Hematopoietic multipotent progenitor cell treated with erythropoietin and hydrocortisone succinate and interleukin-3 and kit ligand, for 6 days (in vitro differentiated cells): ENCODE data around the gene AP2M1.
"Not testable (repeated sequence)": the region's sequence is repeated elsewhere in the genome, so short reads cannot be mapped to it uniquely, and the experiment has no call there.

ENCODE experiments used
- DNase-seq: peaks from one replicate; pipeline ENCODE4 v3.0.0-alpha.2; 2015

The AP2M1 gene

DNA sequence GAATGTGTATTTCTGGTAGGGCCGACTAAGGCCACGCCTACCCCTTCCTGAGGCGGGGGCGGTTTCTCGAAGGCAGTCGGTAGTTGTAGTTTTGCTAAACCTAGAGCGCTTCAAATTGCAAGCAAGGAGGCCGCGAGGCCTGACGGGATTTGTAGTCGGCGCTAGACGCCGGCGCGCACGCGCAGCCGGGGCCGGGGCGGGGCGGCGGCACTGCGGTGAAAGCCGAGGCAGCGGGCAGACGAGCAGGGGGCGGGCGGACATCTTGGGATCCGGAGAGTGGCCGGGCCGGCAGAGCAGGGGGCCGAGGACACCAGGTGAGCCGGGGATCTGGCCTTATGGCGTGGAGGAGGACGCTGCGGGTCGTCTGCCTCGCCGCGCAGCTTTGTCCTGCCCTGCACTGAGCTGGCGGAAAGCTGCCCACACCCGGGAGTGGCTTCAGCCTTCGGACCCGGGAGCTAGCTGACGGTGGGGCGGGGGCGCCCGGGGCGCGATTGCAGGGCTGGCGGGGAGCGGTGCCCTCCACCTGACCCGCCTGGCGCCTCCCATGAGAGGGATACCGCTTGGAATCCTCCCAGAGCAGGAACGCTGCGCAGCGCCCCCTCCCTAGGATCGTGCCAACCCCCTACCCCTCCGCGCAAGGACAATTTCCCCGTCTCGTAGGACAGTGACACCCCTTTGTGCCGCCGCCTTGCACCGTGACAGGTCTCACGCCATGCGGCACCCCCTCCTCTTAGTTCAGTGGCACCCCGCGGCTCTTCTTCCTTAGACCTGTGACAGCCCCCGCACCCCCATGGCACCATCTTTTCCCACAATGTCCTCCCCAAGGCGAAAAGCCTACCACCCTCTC lies at the start of gene AP2M1:
TSS of gene AP2M1 (plus strand) at position 210 of the 847 bp plus-strand sequence. CDS start 2,139 bp downstream, outside the sequence.
- peak; percentile 99 for DNase-seq

DNA sequence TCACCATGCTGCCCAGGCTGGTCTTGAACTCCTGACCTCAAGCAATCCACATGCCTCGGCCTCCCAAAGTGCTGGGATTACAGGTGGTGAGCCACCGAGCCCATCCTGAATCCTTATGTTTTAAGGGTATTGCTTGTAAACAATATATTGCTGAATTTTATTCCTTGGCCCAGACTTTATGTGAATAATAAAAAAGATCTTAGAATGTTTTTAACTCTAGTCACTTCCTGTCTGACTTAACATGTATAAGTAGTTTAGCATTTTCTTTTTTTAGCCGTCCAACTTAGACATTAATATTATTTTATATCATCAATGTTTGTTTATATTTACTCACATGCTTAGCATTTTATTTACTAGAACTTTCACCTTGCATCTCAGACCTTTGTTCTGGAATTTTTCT lies 48.6 kb upstream of the AP2M1 start:
- no peak for DNase-seq

DNA sequence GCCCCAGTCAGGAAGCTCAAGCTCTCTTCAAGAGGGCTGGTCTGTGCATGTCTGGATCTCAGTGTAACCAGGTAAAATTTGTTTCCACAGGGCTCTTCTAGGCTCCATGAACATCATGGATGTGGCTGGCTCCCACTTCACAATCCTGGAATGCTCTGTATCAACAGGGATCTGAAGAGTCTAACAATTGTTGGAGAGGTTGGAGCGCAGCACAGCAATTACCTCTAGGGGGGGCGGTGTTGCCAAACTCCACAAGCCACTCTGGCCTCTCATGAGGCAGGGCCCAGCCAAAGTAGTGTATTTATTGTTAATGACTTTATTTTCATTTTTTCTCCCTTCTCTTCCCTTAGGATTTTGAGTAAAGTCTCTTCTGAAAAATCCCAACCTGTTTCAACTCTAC lies 45.6 kb upstream of the AP2M1 start:
- DNase-seq: peak; percentile 68

DNA sequence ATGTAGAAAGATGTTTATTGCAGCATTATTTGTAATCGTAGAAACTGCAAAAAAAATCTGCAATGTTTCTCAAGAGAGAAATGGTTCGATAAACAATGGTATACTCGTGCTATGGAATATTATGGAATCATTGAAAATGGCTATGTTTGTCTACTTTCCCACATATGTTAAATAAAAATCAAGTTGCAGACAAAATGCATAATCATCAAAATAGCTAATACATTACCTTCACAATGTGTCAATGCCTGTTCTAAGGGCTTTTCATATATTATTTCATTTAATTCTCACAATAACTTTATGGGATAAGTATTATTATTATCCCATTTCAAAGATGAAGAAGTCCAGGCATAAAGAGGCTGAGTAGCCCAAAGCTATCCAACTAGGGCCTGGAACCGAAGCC lies 41.7 kb upstream of the AP2M1 start:
- DNase-seq: no peak

DNA sequence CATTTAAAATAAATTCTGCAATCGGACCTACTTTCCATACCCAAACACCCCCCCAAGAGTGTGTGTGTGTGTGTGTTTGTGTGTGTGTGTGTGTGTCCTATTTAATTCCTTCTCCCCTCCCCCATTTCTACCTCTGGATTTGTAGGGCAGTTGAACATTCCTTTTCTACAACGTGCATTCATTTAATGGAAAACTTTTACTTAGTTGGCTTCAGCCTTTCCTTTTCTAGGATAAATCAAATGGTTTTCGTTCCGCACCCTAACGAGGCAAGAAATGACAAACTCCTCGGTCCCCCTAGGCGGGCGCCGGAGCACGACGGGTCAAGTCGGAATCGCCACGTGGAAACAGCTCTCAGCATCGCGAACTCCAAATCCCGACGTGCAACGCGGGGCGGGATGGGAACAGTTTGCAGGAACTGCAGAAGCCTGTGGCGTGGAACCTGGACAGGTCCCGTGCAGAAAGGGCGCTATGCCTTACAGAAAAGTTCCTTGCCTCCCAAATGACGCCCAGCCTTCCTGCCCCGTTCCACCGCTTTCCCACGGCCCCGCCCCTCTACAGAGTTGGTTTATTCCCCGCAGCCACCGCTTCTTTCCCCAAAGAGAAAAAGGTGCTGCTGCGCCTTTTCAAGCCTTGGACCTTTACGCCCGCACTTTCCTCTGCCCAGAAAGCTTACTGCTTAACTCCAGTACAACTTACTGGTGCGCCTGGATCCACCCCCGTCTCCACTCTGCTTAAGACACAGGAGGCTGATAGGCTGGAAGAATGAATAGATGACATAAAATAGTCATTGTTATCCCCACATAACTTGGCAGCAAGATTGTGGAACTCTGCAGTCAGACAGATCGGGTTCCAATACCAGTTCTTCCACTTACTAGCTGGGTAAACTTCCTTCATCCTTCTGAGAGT lies 40.6 kb upstream of the AP2M1 start:
- peak; percentile 92 for DNase-seq

DNA sequence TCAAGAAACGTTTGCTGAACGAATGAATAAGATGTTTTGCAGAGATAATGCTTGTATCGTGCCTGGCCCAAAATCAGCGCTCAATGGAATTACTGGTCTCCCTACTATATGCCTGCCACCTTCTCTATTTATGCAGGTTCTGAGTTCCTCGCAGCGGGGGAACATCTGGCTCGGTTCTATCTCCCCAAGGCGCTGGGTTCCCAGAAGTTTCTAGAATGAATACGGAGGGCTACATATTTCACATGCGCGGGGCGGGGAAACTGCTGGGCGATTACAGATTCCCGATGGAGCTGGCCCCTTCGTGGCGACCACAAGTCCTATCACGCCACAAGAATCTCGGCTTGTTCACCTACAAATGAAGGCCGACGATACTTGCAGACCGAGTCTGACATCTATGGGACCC lies 39.9 kb upstream of the AP2M1 start:
- no peak for DNase-seq

DNA sequence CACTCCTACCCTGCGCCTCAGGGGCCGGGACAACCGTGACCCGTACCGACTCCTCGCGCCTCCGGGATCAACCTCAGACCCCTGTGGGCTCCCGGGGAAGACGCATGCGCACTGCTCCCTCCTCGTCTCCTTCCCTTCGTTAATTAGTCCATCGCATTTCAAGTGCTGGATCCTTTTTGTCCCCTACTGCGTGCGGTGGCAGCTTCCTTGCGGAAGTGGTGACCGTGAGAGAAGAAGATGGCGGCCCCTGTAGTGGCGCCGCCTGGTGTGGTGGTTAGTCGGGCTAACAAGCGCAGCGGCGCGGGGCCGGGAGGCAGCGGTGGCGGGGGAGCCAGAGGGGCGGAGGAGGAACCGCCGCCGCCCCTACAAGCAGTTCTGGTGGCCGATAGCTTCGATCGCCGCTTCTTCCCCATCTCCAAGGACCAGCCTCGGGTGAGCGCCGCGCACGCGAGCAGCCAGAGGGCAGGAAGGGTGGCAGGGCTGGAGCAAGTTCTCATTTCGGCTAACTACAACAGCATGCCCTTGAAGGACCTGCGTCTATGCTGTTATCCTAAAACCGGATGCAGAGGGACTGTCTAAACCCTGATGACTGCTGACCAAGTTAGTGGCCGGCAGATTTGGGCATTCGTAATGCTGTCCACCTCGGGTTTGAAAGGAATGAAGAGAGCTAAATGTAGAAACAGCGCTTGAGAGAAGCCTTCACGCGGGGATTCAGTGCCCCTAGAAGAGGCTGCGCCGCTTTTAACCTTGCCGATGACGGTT lies 39.3 kb upstream of the AP2M1 start, which contains the start of gene EIF2B5:
TSS of gene EIF2B5 (plus strand) at position 210 of the 762 bp plus-strand sequence. CDS start at position 238, 28 bp downstream.
- peak; percentile 96 for DNase-seq

DNA sequence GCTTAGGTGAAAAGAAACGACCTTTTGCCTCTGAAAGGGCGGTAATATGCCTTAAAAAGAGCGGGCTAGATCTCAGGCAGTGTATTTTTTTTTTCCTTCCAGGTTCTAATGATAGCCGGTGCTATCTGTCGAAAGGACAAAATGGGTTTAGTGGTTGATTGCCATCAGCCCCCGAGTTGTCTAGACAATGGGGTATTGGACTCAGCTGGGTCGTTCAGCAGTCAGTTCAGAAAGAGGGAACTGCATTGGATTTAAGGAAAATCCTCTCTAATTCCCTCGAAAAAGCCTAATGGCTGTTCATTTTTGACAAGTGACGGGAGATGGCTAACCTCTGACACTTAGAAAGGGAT lies 38.8 kb upstream of the AP2M1 start:
- peak; percentile 39 for DNase-seq

DNA sequence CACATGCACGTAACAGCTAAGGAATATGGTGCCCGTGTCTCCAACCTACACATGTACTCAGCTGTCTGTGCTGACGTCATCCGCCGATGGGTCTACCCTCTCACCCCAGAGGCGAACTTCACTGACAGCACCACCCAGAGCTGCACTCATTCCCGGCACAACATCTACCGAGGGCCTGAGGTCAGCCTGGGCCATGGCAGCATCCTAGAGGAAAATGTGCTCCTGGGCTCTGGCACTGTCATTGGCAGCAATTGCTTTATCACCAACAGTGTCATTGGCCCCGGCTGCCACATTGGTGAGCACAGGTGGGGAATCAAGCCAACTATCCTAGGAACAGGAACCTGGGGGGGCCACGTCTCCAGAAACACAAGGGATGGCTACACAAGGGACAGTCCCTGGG lies 34.2 kb upstream of the AP2M1 start:
- DNase-seq: no peak

DNA sequence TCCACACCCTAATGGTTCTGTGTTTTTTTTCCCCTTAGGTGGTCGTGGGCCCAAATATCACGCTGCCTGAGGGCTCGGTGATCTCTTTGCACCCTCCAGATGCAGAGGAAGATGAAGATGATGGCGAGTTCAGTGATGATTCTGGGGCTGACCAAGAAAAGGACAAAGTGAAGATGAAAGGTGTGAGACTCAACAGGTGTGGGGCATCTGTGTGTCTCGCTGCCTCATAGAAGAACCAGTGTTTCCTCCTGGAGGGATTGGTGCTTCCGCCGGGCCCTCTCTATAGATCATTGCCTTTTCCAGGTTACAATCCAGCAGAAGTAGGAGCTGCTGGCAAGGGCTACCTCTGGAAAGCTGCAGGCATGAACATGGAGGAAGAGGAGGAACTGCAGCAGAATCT lies 32.5 kb upstream of the AP2M1 start:
- DNase-seq: no peak

DNA sequence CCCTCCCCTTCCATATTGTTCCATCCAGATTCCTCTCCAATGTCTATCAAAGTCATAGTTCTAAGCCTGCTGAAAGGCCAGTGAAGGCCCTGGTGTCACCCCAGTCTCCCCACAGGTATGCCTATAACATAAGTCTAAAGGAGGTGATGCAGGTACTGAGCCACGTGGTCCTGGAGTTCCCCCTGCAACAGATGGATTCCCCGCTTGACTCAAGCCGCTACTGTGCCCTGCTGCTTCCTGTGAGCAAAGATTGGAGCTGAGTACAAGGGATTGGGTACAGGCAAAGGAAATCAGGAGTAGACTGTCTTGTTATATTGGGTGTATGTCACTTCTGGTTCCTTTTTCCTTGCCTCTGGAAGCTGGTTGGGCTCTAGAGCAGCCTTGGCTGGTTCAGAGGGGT lies 31.3 kb upstream of the AP2M1 start:
- no peak for DNase-seq

DNA sequence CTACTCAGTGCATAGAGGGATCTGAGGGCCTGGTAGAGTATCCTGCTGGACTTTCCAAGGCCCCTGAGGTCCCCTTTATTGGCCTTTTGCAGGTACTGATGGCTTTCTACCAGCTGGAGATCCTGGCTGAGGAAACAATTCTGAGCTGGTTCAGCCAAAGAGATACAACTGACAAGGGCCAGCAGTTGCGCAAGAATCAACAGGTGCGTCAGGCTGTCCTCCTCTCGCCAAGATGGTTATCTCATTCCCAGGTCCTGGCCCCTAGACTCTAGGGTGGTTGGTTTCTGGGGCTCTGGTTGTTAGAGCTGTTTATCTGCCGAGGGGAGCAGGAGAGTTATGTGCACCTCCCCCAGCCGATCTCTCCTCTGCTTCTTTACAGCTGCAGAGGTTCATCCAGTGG lies 30.1 kb upstream of the AP2M1 start:
- no peak for DNase-seq

DNA sequence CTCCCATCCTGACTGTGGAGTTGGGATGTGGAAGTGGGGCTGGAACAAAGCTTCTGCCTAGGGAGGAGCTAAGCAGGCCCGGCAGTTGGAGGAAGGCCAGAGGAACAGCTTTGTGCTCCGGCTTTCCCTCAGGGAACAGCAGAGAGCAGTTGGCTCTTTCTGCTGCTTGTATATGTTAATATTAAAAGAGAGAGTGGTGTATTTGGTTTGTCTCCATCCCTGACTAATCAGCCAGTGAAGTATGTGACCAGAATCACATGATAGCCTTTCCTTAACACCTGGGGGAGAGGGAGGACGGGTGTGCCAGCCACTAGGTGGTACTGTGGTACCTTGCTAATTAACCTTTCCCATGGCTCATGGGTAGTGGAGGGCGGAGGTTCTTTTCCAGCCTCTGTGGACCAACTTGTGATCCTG lies 29.5 kb upstream of the AP2M1 start:
- DNase-seq: peak; percentile 56

DNA sequence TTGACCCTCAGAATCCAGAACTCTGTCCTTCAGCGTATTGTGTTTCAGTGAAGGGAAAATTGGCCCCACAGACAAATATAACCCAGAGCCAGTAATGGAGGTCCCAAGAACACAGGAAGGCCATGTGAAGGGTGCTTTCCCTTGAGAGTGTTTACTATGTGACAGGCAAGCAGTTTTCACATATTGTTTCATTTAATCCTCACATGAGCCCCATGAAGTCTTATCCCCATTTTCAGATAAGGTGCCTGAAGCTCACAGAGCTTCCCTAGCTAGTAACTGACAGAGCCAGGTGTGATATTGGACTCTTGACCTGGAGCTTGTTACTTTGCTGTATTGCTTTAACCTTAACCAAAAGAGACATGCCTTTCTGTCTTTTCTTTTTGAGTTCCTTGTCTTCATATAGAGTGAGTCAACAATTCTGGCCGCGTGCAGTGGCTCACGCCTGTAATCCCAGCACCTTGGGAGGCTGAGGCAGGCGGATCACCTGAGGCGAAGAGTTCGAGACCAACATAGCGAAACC lies 28.8 kb upstream of the AP2M1 start:
- DNase-seq: no peak

DNA sequence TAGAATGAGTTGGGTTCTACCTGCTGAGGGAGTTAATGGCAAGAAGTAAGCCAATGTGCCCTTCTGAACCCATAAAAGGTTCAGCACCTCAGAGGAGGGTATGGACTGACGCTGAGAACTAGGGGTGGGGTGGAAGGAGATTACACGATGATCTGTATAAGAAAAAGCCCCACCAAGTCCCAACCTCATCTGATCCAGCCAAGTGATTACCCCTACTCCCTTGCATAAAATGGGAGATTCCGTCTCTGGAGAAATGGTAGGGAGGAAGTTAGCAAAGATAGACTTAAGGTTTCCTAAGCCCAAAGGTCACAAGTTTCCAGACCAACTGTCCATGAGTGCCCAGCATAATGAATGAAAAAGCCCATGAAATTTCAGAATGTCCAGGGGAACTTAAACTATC lies 26.6 kb upstream of the AP2M1 start:
- no peak for DNase-seq

DNA sequence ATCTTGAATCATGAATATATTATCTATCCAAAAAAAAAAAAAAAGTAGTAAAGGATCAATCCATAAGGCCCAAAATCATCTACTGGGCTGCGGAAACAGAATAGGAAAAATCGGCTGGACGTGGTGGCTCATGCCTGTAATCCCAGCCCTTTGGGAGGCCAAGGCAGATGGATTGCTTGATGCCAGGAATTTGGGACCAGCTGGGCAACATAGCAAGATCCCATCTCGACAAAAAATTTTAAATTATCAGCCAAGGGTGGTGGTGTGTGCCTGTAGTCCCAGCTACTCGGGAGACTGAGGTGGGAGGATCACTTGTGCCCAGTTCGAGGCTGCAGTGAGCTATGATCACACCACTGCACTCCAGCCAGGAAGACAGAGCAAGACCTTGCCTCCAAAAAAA lies 25.5 kb upstream of the AP2M1 start:
- no peak for DNase-seq

DNA sequence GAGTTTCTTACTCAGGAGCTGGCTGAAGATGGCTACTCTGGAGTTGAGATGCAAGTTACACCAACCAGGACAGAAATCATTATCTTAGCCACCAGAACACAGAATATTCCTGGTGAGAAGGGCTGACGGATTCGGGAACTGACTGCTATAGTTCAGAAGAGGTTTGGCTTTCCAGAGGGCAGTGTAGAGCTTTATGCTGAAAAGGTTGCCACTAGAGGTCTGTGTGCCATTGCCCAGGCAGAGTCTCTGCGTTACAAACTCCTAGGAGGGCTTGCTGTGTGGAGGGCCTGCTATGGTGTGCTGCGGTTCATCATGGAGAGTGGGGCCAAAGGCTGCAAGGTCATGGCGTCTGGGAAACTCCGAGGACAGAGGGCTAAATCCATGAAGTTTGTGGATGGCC lies 24.9 kb upstream of the AP2M1 start:
- DNase-seq: not testable (repeated sequence)

DNA sequence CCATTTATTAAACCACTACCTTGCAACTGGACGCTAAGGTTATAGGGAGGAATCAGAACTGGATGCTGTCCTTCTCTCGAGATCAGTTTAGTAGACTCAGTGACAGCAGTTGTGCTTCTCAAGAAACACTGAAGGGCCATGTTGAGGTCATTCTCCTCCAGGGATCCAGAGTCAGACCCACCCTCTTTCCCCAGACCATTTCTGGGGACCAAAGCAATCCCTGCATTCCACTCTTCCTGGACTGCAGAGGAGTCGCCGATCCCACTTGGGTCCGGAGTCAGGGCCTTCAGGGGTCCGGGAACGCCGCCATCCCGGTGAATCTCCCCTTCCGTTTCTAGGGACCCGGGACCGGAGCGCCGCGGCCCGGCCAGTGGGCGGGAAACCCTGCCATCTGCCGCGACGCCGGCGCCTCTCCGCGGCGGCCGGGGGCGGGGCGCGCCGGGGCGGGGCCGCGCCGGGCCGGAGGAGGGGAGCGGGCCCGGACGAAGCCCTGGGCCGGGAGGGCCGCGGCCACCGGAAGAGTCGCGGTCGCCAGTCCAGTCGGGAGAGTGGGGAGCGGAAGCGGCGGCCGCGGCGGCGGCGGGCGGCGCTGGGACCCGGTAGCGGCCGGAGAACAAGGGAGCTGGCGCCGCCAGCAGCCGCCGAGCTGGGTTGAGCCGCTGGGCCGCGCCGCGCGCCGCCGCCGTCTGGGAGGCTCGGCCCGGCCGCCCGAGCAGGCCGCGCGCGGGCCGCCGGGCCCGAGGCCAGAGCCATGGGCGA lies 19.6 kb upstream of the AP2M1 start, which contains the start of gene DVL3:
TSS of gene DVL3 (plus strand) at position 493 of the 759 bp plus-strand sequence. CDS start at position 752, 259 bp downstream.
- peak; percentile 54 for DNase-seq

DNA sequence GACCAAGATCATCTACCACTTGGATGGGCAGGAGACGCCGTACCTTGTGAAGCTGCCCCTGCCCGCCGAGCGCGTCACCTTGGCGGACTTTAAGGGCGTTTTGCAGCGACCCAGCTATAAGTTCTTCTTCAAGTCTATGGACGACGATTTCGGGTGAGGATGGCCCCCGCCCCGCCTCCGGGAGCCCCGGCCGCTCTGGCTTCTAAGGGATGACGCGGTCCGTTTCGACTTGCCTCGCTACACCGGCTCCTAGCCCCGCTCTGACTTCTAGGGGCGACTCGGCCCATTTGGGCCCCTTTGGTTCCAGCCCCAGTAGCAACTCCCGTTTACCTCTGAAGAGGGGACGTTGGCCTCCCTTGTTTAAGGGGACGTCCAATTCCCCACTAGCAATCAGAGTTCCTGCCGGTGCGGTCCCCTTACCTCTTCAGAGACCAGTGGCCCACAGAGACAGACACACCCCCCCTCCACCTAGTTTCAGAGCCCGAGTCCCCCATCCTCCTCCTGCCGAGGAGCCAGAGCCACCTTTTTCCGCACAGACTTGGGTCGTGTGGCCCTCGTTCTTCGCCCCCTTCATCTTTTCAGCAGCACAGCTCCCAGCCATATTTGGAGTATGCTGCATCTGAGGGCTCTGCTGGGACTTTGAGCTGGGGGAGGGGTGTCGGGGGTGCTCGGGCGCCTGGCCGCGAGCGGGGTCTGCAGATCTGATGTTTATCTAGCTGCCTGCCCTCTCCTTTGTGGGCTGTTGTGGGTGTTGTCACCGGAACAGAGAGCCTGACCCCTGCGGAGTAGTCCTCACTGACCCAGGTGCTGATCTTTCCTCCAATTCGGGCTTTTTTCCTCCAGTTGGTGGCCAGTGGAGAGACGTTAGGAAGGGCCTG lies 18.8 kb upstream of the AP2M1 start:
- peak; percentile 53 for DNase-seq

DNA sequence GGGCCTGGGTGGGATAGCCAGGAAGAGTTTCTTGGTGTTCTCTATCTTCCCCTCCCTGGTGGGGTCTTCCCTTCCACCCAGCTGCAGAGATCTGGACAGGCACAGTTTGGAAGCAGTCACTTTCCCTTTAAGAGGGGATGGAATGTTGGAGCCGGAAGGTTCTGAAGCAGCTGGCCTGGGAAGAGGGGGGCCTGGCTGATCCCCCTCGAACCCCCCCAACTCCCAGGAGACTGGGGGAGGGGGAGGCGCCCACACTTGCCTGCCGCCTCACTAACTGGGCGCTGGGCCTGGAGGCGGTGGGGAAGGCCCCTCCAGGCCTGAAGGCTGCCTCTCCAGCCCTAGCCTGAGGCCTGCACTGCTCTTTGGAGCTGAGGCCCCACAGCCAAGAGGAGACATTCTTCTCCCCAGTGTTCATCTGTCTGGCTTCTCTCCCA lies 18.1 kb upstream of the AP2M1 start:
- no peak for DNase-seq

DNA sequence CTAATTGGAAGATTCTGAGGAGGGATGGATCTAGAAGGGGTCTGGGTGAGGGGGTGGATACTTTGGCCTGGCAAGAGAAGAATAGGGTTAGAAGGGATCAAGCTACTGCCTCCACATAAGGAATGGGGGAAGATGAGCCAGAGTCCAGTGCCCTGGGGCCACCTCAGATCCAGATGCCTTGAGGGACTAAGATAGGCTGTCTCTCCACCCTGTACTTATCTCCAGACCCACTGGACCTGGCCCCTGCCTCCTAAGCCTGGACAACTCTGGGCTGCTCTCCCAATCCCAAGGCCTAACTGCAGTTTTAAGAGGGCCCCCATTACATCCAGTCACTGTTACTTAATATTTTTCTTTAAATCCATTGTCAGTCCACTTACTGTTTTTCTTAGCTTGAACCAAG lies 17.4 kb upstream of the AP2M1 start:
- peak; percentile 32 for DNase-seq
